Stimulated activated CD4-positive, alpha-beta T cell treated with anti-CD3 and anti-CD28 coated beads, Interleukin-12 subunit alpha, Interleukin-12 subunit beta, amount 100 ng/mL, for 24 hours (primary cell): ENCODE results near the gene FAM210A.
"Not testable (repeated sequence)": the region's sequence is repeated elsewhere in the genome, so short reads cannot be mapped to it uniquely, and the experiment has no call there.

Source experiments
- DNase-seq, 2 experiments: peaks; one replicate each; pipeline ENCODE4 v3.0.0-alpha.2; 2020; ENCODE audit warnings: low read depth in 2 of 2

FAM210A gene

DNA sequence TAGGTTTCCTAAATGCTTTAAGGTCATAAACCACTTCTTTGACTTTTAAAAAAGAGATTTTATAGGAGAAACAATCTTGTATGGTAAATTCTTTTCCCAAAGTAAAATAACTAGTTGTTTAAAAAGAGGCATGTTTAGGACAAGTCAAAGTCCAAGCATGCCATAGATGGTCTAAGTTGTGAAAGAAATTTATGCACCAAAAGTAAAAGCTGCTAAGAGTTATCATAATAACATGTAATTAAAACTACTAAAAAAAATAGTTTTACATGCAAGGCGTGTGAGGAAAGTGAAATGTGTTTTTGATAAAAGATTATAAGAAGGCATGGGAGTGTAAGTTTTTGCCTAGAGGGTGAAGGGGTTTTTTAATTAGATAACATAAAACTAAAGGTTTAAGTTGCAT, 22.5 kb downstream of the FAM210A start:
- no peak for DNase-seq

- DNase-seq, result no peak
Measured at GRCh38 chr18:13700153-13700552, 26.2 kb downstream of the FAM210A start.

DNA sequence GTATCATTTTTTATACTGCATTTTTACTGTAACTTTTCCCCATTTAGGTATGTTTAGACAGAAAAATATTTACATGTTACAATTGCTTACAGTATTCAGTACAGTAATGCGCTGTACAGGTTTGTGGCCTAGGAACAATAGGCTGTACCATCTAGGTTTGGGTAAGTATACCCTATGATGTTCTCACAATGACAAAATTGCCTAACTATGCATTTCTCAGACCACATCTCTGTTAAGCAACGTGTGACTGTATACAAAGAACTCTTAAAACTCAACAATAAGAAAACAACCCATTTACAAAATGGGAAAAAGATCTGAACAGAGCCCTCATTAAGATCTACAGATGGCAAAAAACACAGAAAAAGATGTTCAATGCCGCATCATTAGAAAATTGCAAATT, 29.4 kb downstream of the FAM210A start:
- no peak for DNase-seq

DNA sequence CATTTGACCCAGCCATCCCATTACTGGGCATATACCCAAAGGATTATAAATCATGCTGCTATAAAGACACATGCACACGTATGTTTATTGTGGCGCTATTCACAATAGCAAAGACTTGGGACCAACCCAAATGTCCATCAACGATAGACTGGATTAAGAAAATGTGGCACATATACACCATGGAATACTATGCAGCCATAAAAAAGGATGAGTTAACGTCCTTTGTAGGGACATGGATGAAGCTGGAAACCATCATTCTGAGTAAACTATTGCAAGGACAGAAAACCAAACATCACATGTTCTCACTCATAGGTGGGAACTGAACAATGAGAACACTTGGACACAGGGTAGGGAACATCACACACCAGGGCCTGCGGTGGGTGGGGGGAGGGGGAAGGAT, 31.0 kb downstream of the FAM210A start:
- DNase-seq, result not testable (repeated sequence)

DNA sequence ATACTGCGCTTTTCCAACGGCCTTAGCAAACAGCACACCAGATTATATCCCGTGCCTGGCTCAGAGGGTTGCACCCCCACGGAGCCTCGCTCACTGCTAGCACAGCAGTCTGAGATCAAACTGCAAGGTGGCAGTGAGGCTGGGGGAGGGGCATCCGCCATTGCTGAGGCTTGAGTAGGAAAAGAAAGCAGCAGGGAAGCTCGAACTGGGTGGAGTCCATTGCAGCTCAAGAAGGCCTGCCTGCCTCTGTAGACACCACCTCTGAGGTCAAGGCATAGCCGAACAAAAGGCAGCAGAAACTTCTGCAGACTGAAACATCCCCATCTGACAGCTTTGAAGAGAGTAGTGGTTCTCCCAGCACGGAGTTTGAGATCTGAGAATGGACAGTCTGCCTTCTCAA, 36.3 kb downstream of the FAM210A start:
- not testable (repeated sequence) for DNase-seq

GRCh38 chr18:13688191-13689136, 37.9 kb downstream of the FAM210A start:
- DNase-seq, result no peak

- DNase-seq, result no peak
Measured at GRCh38 chr18:13684546-13684945, 41.8 kb downstream of the FAM210A start.

DNA sequence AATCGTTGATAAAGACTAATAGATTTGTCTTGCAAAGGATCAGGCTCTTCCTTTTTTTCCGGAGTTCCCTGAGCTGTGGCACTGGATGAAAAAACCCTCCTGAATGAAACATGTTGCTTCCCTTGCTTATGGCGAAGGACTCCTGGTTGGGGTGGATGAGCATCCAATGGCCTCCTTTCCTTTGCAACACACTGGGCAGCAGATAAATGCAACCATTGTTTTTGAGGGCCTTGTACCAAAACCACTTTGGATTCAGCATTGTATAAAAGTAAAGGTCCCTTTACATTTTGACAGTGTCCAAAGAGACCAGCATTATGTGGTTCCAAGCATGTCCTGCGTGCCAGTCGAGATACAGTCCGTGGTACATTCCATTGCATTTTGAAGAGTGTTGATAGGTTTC, 44.7 kb downstream of the FAM210A start:
- no peak for DNase-seq

GRCh38 chr18:13680612-13681011, 45.7 kb downstream of the FAM210A start:
- no peak for DNase-seq

GRCh38 chr18:13677350-13677749, 49.0 kb downstream of the FAM210A start:
- DNase-seq, result not testable (repeated sequence)

DNA sequence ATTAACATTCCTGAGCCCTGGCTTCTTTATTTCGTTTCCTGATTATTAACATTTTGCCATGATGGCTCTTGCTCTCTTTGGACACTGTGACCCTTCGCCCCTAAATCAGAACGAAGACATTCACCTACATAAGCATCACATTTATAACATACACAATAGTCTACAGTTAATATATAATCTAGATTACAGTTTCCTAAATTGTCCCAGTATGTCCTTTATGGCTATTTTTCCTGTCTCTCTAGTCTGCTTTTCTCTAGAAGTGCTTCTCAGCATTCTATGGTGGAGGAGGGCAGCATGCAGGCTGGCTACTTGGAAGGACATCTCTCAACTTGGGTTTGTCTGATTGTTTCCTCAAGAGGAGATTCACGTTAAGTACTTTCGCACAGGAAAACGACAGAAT, 49.9 kb downstream of the FAM210A start:
- no peak for DNase-seq

DNA sequence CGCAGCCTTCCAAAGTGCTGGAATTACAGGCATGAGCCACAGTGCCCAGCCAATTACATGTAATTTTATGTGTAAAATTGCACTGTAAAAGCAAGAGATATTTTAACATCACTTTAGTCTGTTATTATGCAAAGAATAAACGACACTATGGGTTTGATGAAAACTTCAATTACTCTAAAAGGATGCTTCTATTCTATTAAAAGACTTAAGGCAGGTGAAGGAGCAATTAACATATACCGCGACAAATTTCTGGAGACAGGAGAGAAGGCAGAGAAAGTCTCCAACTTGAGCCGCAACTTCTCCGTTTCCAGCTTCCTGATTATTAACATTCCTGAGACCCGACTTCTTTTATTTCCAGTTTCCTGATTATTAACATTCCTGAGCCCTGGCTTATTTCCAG, 53.7 kb downstream of the FAM210A start:
- no peak for DNase-seq

GRCh38 chr18:13661779-13662256, 64.5 kb downstream of the FAM210A start:
- DNase-seq, result no peak

GRCh38 chr18:13661051-13661778, 65.1 kb downstream of the FAM210A start:
- DNase-seq, result no peak

GRCh38 chr18:13660510-13660909, 65.8 kb downstream of the FAM210A start:
- DNase-seq, result no peak

DNA sequence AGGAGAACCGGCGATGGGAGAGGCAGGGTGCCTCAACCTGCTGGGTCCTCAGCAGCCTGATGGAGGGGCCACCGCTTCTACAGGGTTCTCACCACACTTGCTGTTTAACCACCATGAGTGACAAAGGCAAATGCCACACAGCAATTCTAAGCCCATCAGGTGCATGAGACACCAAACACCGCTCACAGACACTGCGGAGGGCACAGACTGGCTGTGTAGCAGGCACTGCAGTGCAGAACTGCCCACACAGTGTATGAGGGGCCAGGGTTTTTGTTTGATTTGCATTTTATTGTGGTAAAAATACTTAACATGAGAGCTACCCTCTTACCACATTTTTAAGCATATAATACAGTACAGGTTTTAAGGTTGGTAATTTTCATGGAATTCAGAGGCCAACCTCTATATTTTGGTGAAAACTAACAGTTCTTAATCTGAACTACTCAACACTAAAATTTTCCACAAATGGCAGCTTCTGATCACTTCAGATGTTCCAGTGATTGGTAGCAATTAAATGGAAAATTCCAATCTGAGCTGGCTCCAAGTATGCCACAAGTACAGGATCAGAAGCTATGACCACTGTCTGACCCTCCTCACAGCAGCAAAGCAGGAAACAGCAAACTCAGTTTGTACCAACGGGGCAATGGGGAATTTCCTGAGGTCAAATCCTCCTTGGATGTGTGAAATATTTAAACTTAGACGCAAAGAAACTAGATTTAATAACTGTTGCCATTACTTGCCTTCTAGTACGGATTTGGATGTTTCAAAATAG, 67.7 kb downstream of the FAM210A start:
- no peak for DNase-seq

DNA sequence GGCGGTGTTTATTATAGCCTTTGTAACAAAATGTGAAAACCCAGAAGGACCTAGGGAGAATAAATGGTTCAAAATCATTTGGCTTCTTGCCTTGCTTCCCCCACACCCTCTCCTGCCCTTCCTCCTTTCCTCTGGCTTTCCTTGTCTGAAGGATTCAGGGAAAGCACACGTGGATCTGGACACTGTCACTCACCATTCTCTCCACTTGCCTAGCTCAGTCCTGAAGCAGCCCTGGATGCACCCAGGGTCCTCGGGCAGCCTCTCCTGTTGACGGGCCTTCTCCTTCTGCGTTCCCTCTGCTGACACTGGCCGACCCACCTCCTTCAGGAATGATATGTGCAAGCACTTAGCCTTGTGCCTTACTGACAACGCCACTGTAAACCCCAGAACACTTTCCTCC, 68.4 kb downstream of the FAM210A start:
- no peak for DNase-seq

- DNase-seq, result no peak
Measured at GRCh38 chr18:13653746-13654433, 72.5 kb downstream of the FAM210A start.

DNA sequence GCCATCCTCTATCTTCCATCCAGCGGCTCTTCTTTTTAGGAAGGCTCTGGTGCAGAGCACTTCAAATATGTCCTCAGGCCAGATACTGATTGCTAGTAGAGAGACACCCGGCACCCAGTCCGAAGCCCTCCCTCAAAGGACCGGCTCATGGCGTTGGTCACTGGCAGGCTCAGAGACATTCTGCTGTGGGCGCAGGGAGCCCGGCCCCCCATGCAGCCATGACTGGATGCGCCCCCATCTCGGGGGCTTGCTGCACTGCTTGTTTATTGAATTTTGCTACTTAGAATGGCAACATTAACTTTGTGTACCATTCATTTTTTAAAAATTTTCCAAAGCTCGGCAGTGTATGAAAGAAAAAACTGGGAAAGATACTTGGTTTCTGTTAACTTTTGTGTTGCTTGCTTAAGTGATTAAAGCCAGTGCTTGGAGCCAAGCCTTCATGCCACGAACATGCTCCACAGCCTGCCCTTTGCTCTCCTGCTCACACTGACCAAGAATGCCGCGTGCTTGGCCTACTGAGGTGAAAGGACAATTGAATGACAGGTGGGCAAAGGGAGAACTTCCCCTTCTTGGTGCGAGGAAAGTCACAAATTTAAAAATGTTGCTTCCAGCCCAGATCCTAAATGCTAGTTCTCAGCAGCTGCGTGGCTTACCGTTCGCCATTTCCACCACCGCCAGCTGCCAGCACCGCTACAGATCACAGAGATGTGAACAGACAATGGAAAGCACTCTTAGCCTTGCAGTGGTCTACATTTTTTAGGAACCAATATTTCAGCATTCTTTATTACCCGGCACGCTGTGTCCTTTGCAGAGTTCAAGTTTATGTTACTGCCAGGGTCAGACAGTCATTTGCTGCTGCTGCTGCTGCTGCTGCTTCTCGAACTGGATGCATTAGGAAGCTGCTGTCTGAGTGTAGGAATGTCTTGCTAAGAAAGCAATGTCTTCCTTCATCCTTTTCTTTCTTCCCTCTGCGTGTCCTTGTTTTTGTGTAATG, 76.7 kb downstream of the FAM210A start:
- no peak for DNase-seq

- DNase-seq, result no peak
Measured at GRCh38 chr18:13647761-13648160, 78.6 kb downstream of the FAM210A start.
